ENCODE measurements around the gene NKX6-2. TPM values are rescaled to one million over a fixed set of nuclear protein-coding genes. Genes with fewer than 3 reads are reported as not detected.

NKX6-2 gene
- total and polyA plus RNA-seq, 2 of the 8 experiments (the other 6 are each of a cell fraction or from before 2014, with no cell fraction given): 0.06 TPM; not detected in 1

DNA sequence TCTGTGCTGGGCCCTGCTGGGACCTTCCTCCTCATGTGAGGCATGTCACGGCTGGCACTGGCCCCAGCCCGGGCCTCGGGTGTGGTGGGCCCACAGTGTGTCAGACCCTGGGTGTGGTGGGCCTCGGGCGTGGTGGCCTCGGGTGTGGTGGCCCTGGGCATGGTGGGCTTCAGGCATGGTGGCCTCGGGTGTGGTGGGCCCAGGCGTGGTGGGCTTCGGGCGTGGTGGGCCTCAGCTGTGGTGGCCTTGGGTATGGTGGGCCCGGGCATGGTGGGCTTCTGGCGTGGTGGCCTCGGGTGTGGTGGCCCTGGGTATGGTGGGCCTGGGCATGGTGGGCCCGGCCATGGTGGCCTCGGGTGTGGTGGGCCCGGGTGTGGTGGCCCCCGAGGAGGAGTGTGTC lies 40.4 kb downstream of the NKX6-2 start:
- H3K4me2 ChIP-seq (ENCODE audit: insufficient read depth in 1 of 2, low read depth in 2 of 2, low read length in 2 of 2): no peak overlapping the region
- H3K27me3 ChIP-seq (replicated peaks in 1 of 4; ENCODE audit: control insufficient read depth in 3 of 4, extremely low read depth in 1 of 4, insufficient read depth in 3 of 4, low read length in 3 of 4): no peaks in the 10 kb centered on the region
- no peaks in the 10 kb centered on the region for H3K36me3 ChIP-seq (ENCODE audit: control insufficient read depth in 2 of 4, insufficient read depth in 4 of 4, low read length in 3 of 4)
- no peaks in the 10 kb centered on the region for H3K23me2 ChIP-seq (ENCODE audit: low read depth, low read length)
- ChIA-PET CTCF (ENCODE audit: partially characterized antibody) (interaction anchor here (1.3 kb wide), 1 partner anchor 12 kb away, joined by 3 read pairs; no protein-coding TSS in a partner anchor), POLR2A (ENCODE audit: partially characterized antibody) (interaction anchor here (0.8 kb wide), 1 partner anchor 89 kb away, joined by 3 read pairs; no protein-coding TSS in a partner anchor)
- FAIRE-seq (no peak), DNase-seq (ENCODE audit: low read depth in 1 of 2, low spot score in 2 of 2) (no peak)
- H2BK15ac ChIP-seq (ENCODE audit: low read length): 0 out of 2 replicates have a peak overlapping the region, but pooled peaks have one; percentile 3
- peak overlapping the region; percentile 35 for H3K4ac ChIP-seq (replicated peaks; ENCODE audit: insufficient read length, low read depth, low read length)
- H2BK5ac ChIP-seq (ENCODE audit: low read depth, low read length): peak overlapping the region; percentile 52; the same call in 1 of the 2 replicates
- H3K79me2 ChIP-seq (ENCODE audit: control insufficient read depth in 1 of 2, insufficient read depth in 2 of 2, low read length in 2 of 2): no peaks in the 10 kb centered on the region
- no peak overlapping the region for H3K23ac ChIP-seq (ENCODE audit: insufficient read length)
- H3K27ac ChIP-seq (ENCODE audit: low read depth, low read length): no peak overlapping the region
- no peak overlapping the region for H2BK12ac ChIP-seq (ENCODE audit: low read depth, low read length)
- peaks cover 0 to 1% of the 10 kb centered on the region in 2 experiments for H4K20me1 ChIP-seq (replicated peaks in 1 of 2; ENCODE audit: control insufficient read depth in 1 of 2, insufficient read depth in 2 of 2, low read length in 2 of 2)
- 98% methylated on average over 13 of the region's 17 CpGs; no CpG with 5 or more reads in 1 of the 2 experiments for WGBS, 2 experiments (ENCODE audit: extremely low coverage in 1 of 2, insufficient coverage in 1 of 2, insufficient read length in 1 of 2, insufficient replicate concordance in 2 of 2, low coverage in 1 of 2, low lambda C conversion rate in 2 of 2, missing lambda C conversion rate in 1 of 2)
- no peak overlapping the region for H3K56ac ChIP-seq (replicated peaks; ENCODE audit: insufficient read length, low read depth, low read length)
- H4K5ac ChIP-seq (ENCODE audit: insufficient read length, low read depth, low read length): no peak overlapping the region
- H3K14ac ChIP-seq (ENCODE audit: insufficient read length): no peak overlapping the region
- H2BK20ac ChIP-seq (ENCODE audit: low read length): no peak overlapping the region
- no peak overlapping the region for H2BK120ac ChIP-seq (replicated peaks; ENCODE audit: low read depth, low read length)
- no peak overlapping the region for H3K18ac ChIP-seq (ENCODE audit: extremely low read depth, low read length)
- peak overlapping the region; percentile 40; the same call in 1 of the 2 replicates for H4K8ac ChIP-seq (ENCODE audit: extremely low read depth, insufficient read depth, low read length)
- H2AK5ac ChIP-seq (ENCODE audit: low read depth, low read length): peak overlapping the region; percentile 86; the same call in 1 of the 2 replicates
- H3K9ac ChIP-seq (replicated peaks in 1 of 4; ENCODE audit: extremely low read depth in 1 of 4, low read depth in 3 of 4, low read length in 3 of 4): no peak overlapping the region
- H3K4me3 ChIP-seq (ENCODE audit: extremely low read depth in 1 of 4, insufficient read depth in 2 of 4, low read depth in 3 of 4, low read length in 4 of 4): no peak overlapping the region
- H4K91ac ChIP-seq (replicated peaks; ENCODE audit: insufficient read length, low read length): peak overlapping the region; percentile 55
- TF ChIP-seq TEAD4 (IDR thresholded peaks at IDR 0.05; ENCODE audit: low read depth, low read length): no peak
- peak; percentile 79; the same call in 1 of the 2 replicates for TF ChIP-seq FOSL1 (IDR thresholded peaks at IDR 0.05; ENCODE audit: insufficient read depth, low read depth, low read length)
- TF ChIP-seq EGR1 (IDR thresholded peaks at IDR 0.05; ENCODE audit: borderline replicate concordance, low read depth, low read length): peak; percentile 96
- H3K79me1 ChIP-seq (ENCODE audit: low read depth, low read length): no peaks in the 10 kb centered on the region; the same call in 1 of the 2 replicates
- H3K4me1 ChIP-seq (replicated peaks in 1 of 4; ENCODE audit: control insufficient read depth in 3 of 4, insufficient read depth in 4 of 4, low read length in 3 of 4): peaks cover 0 to 38% (median 11%) of the 10 kb centered on the region in 4 experiments; a peak in 6 of 7 replicates
- no peak overlapping the region for H2AFZ ChIP-seq (ENCODE audit: low read length)
- H3K9me3 ChIP-seq (ENCODE audit: insufficient read depth in 2 of 2, low read depth in 1 of 2, low read length in 1 of 2): no peaks in the 10 kb centered on the region

All from H1 (cell line).